K562 (cell line): ENCODE results near the gene HINT3.

Experiments used
- FOXJ3 ChIP-seq: sonication (generic); formaldehyde crosslinking; IDR thresholded peaks from 2 replicates; pipeline ENCODE4 v1.4.0; 2020; ENCODE audit warnings: mild to moderate bottlenecking, missing genetic modification reagents
- SREBF1 ChIP-seq: fragments of 150-350 bp; IDR thresholded peaks from 2 replicates; pipeline ENCODE4 v1.6.1; 2014; ENCODE audit warnings: antibody characterized with exemption, low read depth, low read length, borderline replicate concordance

GRCh38 chr6:126017668-126018067 is 61.1 kb downstream of the HINT3 start:
- TF ChIP-seq SREBF1 (no peak), FOXJ3 (CRISPR knock-in tag) (no peak)
